Adrenal gland (tissue), 5 donors: Measurements from ENCODE around the gene FBXL17.

Source experiments
- POLR2A ChIP-seq, 2 donors: fragments of 450-650 bp; IDR thresholded peaks; one replicate each; pipeline ENCODE4 v1.6.1; 2017; ENCODE audit warnings: antibody characterized with exemption in 2 of 2, mild to moderate bottlenecking in 2 of 2, moderate library complexity in 1 of 2
- TF ChIP-seq, protein P1 (sequence below), 6 experiments: fragments of 450-650 bp in 4 of 6; fragments of 200-600 bp in 2 of 6; sonication (generic) in 1 of 6; IDR thresholded peaks; 1 replicate in 5 of 6; 2 replicates in 1 of 6; pipeline versions ENCODE4 v1.5.1 to v1.8.0; 2016 to 2021; ENCODE audit warnings: antibody characterized with exemption in 6 of 6, mild to moderate bottlenecking in 2 of 6, moderate library complexity in 1 of 6
- donor health status: DM: no; HTN: no; CAD: no.

GRCh38 chr5:107821288-107821687 is 560.6 kb downstream of the FBXL17 start:
- TF ChIP-seq, protein P1, sequence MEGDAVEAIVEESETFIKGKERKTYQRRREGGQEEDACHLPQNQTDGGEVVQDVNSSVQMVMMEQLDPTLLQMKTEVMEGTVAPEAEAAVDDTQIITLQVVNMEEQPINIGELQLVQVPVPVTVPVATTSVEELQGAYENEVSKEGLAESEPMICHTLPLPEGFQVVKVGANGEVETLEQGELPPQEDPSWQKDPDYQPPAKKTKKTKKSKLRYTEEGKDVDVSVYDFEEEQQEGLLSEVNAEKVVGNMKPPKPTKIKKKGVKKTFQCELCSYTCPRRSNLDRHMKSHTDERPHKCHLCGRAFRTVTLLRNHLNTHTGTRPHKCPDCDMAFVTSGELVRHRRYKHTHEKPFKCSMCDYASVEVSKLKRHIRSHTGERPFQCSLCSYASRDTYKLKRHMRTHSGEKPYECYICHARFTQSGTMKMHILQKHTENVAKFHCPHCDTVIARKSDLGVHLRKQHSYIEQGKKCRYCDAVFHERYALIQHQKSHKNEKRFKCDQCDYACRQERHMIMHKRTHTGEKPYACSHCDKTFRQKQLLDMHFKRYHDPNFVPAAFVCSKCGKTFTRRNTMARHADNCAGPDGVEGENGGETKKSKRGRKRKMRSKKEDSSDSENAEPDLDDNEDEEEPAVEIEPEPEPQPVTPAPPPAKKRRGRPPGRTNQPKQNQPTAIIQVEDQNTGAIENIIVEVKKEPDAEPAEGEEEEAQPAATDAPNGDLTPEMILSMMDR (IDR thresholded peaks at IDR 0.05): no peak
- TF ChIP-seq POLR2A (IDR thresholded peaks at IDR 0.05): no peak
